Measurements from ENCODE around the gene NDUFAF5.

NDUFAF5 gene

DNA sequence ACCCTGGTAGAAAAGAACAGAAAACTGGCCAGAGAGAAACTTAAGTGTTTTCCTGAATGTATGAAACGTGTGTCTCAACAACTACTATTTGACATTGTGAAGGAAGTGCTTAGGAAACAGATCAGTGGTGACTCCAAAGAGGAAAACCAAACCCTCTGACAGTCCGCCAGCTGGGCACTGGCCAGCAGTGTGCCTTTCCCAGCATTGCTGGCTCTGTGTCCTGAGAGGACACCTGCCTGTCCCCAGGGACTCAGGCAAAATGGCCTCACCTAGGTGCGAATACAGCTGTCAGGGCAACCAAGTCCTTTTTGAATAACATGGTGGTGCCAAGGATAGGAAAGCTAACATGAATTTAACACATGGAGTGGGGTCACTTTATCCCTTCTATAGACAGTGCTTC is 72.5 kb downstream of the NDUFAF5 start:
- no peak for DNase-seq (ENCODE audit: low read depth)
- TF ChIP-seq, protein P1, sequence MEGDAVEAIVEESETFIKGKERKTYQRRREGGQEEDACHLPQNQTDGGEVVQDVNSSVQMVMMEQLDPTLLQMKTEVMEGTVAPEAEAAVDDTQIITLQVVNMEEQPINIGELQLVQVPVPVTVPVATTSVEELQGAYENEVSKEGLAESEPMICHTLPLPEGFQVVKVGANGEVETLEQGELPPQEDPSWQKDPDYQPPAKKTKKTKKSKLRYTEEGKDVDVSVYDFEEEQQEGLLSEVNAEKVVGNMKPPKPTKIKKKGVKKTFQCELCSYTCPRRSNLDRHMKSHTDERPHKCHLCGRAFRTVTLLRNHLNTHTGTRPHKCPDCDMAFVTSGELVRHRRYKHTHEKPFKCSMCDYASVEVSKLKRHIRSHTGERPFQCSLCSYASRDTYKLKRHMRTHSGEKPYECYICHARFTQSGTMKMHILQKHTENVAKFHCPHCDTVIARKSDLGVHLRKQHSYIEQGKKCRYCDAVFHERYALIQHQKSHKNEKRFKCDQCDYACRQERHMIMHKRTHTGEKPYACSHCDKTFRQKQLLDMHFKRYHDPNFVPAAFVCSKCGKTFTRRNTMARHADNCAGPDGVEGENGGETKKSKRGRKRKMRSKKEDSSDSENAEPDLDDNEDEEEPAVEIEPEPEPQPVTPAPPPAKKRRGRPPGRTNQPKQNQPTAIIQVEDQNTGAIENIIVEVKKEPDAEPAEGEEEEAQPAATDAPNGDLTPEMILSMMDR (conservative IDR thresholded peaks at IDR 0.05; ENCODE audit: low read depth, low read length), result no peak
- H3K4me3 ChIP-seq (ENCODE audit: low read length), result no peak overlapping the region

DNA sequence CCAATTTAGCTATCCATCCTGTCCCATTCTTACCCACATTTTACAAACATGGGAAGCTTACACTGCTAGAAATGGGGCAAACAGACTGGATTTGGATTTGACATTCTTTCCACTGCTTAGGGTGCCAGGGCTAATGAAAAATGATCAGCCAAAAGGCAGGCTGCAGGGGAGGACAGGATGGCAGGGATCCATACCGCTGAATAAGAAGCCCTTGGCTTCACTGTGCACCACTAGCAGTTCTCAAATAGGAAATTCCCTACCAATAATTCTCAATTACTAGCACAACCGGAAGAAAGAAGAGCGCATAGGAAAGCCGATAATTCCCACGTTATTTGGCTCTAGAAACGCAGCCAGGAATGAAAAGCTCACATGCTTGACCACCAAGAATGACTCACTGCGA is 73.1 kb downstream of the NDUFAF5 start:
- DNase-seq (ENCODE audit: low read depth), result no peak

DNA sequence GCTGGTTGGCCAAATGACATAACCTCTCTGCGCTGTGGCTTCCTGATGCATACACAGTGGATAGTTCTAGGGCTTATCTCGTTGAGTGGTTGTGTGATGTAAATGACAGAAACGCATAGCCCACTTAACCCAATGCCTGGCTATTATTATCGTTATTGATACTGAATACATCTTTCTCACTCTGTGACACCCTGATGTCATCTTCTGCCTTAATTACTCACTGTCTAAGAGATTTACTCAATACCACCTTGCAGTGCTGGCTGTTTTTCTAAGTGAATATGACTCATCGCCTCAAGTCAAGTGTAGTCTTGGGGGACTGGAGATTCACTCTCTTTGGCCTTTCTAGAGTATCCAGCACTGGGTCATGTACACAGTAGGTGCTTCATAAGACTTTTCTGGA is 73.6 kb downstream of the NDUFAF5 start:
- no peak for DNase-seq (ENCODE audit: low read depth)
- TF ChIP-seq, protein P1 (conservative IDR thresholded peaks at IDR 0.05; ENCODE audit: low read depth, low read length), result no peak
- H3K4me3 ChIP-seq (ENCODE audit: low read length), result no peak overlapping the region

More for the DNA sequence above, 73.1 kb downstream of the NDUFAF5 start:
- H3K4me3 ChIP-seq (ENCODE audit: low read length), result no peak overlapping the region
- TF ChIP-seq, protein P1 (conservative IDR thresholded peaks at IDR 0.05; ENCODE audit: low read depth, low read length), result no peak

DNA sequence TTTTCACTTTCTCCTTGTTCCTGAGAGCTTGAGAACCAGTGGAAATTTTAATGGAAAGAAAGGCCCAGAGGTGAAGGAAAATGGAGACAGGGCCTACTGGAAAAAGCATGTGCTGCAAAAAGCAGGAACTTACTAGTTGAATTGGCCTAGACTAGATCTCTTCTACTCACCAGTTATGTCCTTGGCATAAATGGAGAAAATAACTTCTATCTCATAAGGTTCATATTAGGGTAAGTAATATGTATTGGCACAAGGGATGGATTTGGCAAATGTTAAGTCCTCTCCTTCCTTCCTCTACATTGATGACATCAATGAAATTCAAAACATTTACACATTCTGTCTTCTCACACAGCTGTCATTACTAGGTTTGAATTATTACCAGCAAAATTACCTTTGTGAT is 74.0 kb downstream of the NDUFAF5 start:
- no peak for DNase-seq (ENCODE audit: low read depth)
- TF ChIP-seq, protein P1 (conservative IDR thresholded peaks at IDR 0.05; ENCODE audit: low read depth, low read length), result no peak
- H3K4me3 ChIP-seq (ENCODE audit: low read length), result no peak overlapping the region

DNA sequence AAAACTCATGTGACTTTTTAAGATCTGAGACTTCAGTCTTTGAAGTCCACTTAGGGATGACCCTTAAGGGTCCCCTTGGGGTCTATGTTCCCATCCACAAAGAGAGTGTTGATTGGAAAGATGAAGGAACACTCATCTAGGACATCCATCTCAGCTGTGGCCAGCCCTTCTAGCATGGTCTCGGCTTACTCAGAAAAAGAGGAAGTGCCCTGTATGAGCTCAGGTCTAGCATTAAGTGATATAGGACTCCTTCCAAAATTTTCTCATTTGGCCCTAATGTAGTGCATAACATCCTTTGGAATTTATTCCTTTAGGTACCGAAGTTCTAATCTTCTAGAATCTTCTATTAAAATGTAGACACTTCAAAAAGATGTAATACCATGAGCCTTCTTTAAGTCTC is 77.4 kb downstream of the NDUFAF5 start:
- H3K4me3 ChIP-seq (ENCODE audit: low read length), result no peak overlapping the region
- TF ChIP-seq, protein P1 (conservative IDR thresholded peaks at IDR 0.05; ENCODE audit: low read depth, low read length), result no peak
- DNase-seq (ENCODE audit: low read depth), result no peak

DNA sequence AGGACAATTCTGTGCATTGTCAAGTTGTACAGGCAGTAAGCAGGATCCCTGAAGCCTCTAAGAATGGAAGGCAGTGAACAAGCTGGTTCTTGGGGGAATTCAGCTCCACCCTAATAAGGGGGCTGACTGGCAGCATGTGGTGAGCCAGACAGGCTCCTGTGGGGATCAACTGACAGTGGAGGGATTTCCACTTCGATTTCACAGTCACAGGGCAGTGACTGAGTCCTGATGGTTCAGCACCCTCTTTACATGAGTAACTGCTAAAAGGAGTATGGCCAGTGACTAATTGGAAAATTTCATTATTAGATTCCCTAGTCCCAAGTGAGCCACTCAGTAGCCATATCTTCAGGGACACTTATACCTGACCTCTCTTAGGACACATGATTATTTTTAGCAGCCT is 78.4 kb downstream of the NDUFAF5 start:
- DNase-seq (ENCODE audit: low read depth), result no peak
- no peak overlapping the region for H3K4me3 ChIP-seq (ENCODE audit: low read length)
- TF ChIP-seq, protein P1 (conservative IDR thresholded peaks at IDR 0.05; ENCODE audit: low read depth, low read length), result no peak

DNA sequence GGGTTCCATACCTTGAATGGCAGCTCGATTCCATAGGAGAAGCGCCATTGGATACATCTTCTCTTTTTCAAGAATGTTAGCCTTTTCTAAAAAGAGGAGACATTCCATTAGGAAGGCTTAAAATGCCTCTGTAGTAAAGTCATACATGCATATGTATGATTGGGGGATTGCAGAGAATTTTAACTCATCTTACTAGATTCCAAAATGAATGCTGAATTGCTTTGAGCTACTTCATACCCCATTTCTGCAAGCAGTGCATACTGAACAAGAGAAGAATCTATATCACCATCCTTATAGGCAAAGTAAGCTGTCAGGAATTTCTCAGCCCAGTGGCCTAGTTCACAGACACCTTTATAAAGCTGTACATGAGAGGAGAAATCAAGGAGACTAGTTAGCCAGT is 80.3 kb downstream of the NDUFAF5 start:
- H3K4me3 ChIP-seq (ENCODE audit: low read length), result no peak overlapping the region
- TF ChIP-seq, protein P1 (conservative IDR thresholded peaks at IDR 0.05; ENCODE audit: low read depth, low read length), result no peak
- DNase-seq (ENCODE audit: low read depth), result no peak
